Esophagus muscularis mucosa (tissue), 3 donors: ENCODE data around the gene KPNA1.

Source experiments
- CTCF ChIP-seq, 3 experiments: fragments of 200-600 bp in 2 of 3; fragments of 450-650 bp in 1 of 3; sonication (generic) in 2 of 3; IDR thresholded peaks; one replicate each; pipeline ENCODE4 v1.5.1; 2017 to 2019; ENCODE audit warnings: antibody characterized with exemption in 3 of 3, mild to moderate bottlenecking in 2 of 3, moderate library complexity in 1 of 3
- POLR2AphosphoS5 ChIP-seq, 2 donors: sonication (generic); formaldehyde crosslinking; IDR thresholded peaks; one replicate each; pipeline ENCODE4 v1.6.1; 2017; ENCODE audit warnings: antibody characterized with exemption in 2 of 2

GRCh38 chr3:122410639-122411038, 104.1 kb downstream of the KPNA1 start:
- TF ChIP-seq POLR2AphosphoS5 (IDR thresholded peaks at IDR 0.05) (no peak), CTCF (IDR thresholded peaks at IDR 0.05) (no peak)
